ENCODE results near the gene PLAC1.

Gene PLAC1

GRCh38 chrX:134658002-134658759, at the start of gene PLAC1:
PLAC1 (minus strand) TSS chrX:134658471; CDS start chrX:134566682, 91,789 bp downstream.
- DNase-seq (ENCODE audit: low spot score) = no peak

- DNase-seq (ENCODE audit: low spot score) = no peak
These were observed 47.9 kb upstream of the PLAC1 start for GRCh38 chrX:134706138-134706537.

GRCh38 chrX:134695999-134696398, 37.7 kb upstream of the PLAC1 start:
- no peak for DNase-seq (ENCODE audit: low spot score)

- DNase-seq (ENCODE audit: low spot score) = no peak
These were observed 36.4 kb upstream of the PLAC1 start for GRCh38 chrX:134694333-134695322.

GRCh38 chrX:134693644-134694043, 35.4 kb upstream of the PLAC1 start:
- DNase-seq (ENCODE audit: low spot score) = no peak

GRCh38 chrX:134692990-134693389, 34.7 kb upstream of the PLAC1 start:
- DNase-seq (ENCODE audit: low spot score) = no peak

- no peak for DNase-seq (ENCODE audit: low spot score)
These were observed 34.0 kb upstream of the PLAC1 start for GRCh38 chrX:134692233-134692632.

- DNase-seq (ENCODE audit: low spot score) = no peak
These were observed 33.2 kb upstream of the PLAC1 start for GRCh38 chrX:134691453-134691852.

GRCh38 chrX:134688839-134689238, 30.6 kb upstream of the PLAC1 start:
- DNase-seq (ENCODE audit: low spot score) = no peak

- DNase-seq (ENCODE audit: low spot score) = no peak
These were observed 30.0 kb upstream of the PLAC1 start for GRCh38 chrX:134688031-134688823.

GRCh38 chrX:134685668-134686067, 27.4 kb upstream of the PLAC1 start:
- DNase-seq (ENCODE audit: low spot score) = no peak

- DNase-seq (ENCODE audit: low spot score) = no peak
These were observed 26.7 kb upstream of the PLAC1 start for GRCh38 chrX:134684956-134685355.

- DNase-seq (ENCODE audit: low spot score) = no peak
These were observed 25.2 kb upstream of the PLAC1 start for GRCh38 chrX:134683351-134684005.

- no peak for DNase-seq (ENCODE audit: low spot score)
These were observed 23.8 kb upstream of the PLAC1 start for GRCh38 chrX:134682081-134682480.

GRCh38 chrX:134679644-134680043, 21.4 kb upstream of the PLAC1 start:
- no peak for DNase-seq (ENCODE audit: low spot score)

- DNase-seq (ENCODE audit: low spot score) = no peak
These were observed 20.9 kb upstream of the PLAC1 start for GRCh38 chrX:134679221-134679620.

- DNase-seq (ENCODE audit: low spot score) = no peak
These were observed 19.1 kb upstream of the PLAC1 start for GRCh38 chrX:134677332-134677731.

GRCh38 chrX:134676436-134676835, 18.2 kb upstream of the PLAC1 start:
- no peak for DNase-seq (ENCODE audit: low spot score)

- no peak for DNase-seq (ENCODE audit: low spot score)
These were observed 14.9 kb upstream of the PLAC1 start for GRCh38 chrX:134673123-134673522.

GRCh38 chrX:134672101-134672500, 13.8 kb upstream of the PLAC1 start:
- no peak for DNase-seq (ENCODE audit: low spot score)

GRCh38 chrX:134671294-134671693, 13.0 kb upstream of the PLAC1 start:
- no peak for DNase-seq (ENCODE audit: low spot score)
